H1 (cell line): ENCODE data around the gene C17orf114.

Source experiments
- CTCF ChIA-PET: fragments of 300-600 bp; sonication (Branson Sonifier 250); formaldehyde crosslinking; loops from one replicate; lab custom pipeline; 2021; ENCODE audit not compliant: partially characterized antibody; lab: Charles Lee
- POLR2A ChIA-PET: fragments of 300-600 bp; sonication (Branson Sonifier 250); formaldehyde crosslinking; loops from one replicate; lab custom pipeline; 2021; ENCODE audit warnings: inconsistent platforms; ENCODE audit not compliant: partially characterized antibody; lab: Charles Lee
- DNase-seq, 2 experiments: peaks; one replicate each; pipeline versions ENCODE4 v3.0.0 to v3.0.0-alpha.2; 2010 to 2022; ENCODE audit warnings: low spot score in 2 of 2, low read depth in 1 of 2, mixed read lengths in 1 of 2
- FAIRE-seq: peaks from 2 replicates; lab custom pipeline; 2011; peaks lifted over from hg19 to GRCh38; lab: Jason Lieb, UNC
- H2AFZ ChIP-seq: 2 replicates; pipeline ENCODE4 v1.8.1; 2012; ENCODE audit warnings: low read length, inconsistent platforms
- H2AK5ac ChIP-seq: 2 replicates; pipeline ENCODE4 v1.6.1; 2013; ENCODE audit warnings: low read depth, low read length
- H2BK120ac ChIP-seq: replicated peaks from 2 replicates; pipeline ENCODE3; 2013; ENCODE audit warnings: low read depth, low read length, inconsistent platforms
- H2BK12ac ChIP-seq: 2 replicates; pipeline ENCODE4 v1.6.1; 2013; ENCODE audit warnings: low read depth, low read length
- H2BK15ac ChIP-seq: 2 replicates; pipeline ENCODE4 v1.6.1; 2013; ENCODE audit warnings: low read length
- H2BK20ac ChIP-seq: 2 replicates; pipeline ENCODE4 v1.6.1; 2013; ENCODE audit warnings: low read length
- H2BK5ac ChIP-seq: 2 replicates; pipeline ENCODE4 v1.6.1; 2013; ENCODE audit warnings: low read depth, low read length
- H3K14ac ChIP-seq: 2 replicates; pipeline ENCODE4 v1.6.1; 2013; ENCODE audit warnings: inconsistent platforms; ENCODE audit not compliant: insufficient read length
- H3K18ac ChIP-seq: 2 replicates; pipeline ENCODE4 v1.6.1; 2013; ENCODE audit warnings: low read length; ENCODE audit errors: extremely low read depth
- H3K23ac ChIP-seq: 2 replicates; pipeline ENCODE4 v1.6.1; 2013; ENCODE audit warnings: inconsistent platforms; ENCODE audit not compliant: insufficient read length
- H3K23me2 ChIP-seq: 2 replicates; pipeline ENCODE4 v1.6.1; 2013; ENCODE audit warnings: low read depth, low read length
- H3K27ac ChIP-seq: 2 replicates; pipeline ENCODE4 v1.6.1; 2011; ENCODE audit warnings: low read depth, low read length, inconsistent platforms
- H3K27me3 ChIP-seq, 4 experiments: replicated peaks in 1 of 4; 1 replicate in 1 of 4; 2 replicates in 3 of 4; pipeline versions ENCODE4 v1.6.1 to v1.8.1; 2011 to 2013; ENCODE audit warnings: low read length in 3 of 4, mild to moderate bottlenecking in 3 of 4, inconsistent platforms in 2 of 4, mixed read lengths in 2 of 4, moderate library complexity in 1 of 4; ENCODE audit not compliant: control insufficient read depth in 3 of 4, insufficient read depth in 3 of 4; ENCODE audit errors: extremely low read depth in 1 of 4
- H3K36me3 ChIP-seq, 4 experiments: 2 replicates each; pipeline versions ENCODE4 v1.6.1 to v1.8.1; 2011 to 2013; ENCODE audit warnings: mild to moderate bottlenecking in 4 of 4, low read length in 3 of 4, moderate library complexity in 2 of 4, control low read depth in 1 of 4, inconsistent platforms in 1 of 4; ENCODE audit not compliant: insufficient read depth in 4 of 4, control insufficient read depth in 2 of 4
- H3K4ac ChIP-seq: replicated peaks from 2 replicates; pipeline ENCODE3; 2013; ENCODE audit warnings: low read length, low read depth, mixed read lengths, inconsistent platforms; ENCODE audit not compliant: insufficient read length
- H3K4me1 ChIP-seq, 4 experiments: replicated peaks in 1 of 4; 1 replicate in 1 of 4; 2 replicates in 3 of 4; pipeline versions ENCODE4 v1.6.1 to v1.8.1; 2011 to 2013; ENCODE audit warnings: low read length in 3 of 4, inconsistent platforms in 2 of 4, mixed read lengths in 1 of 4; ENCODE audit not compliant: insufficient read depth in 4 of 4, control insufficient read depth in 3 of 4
- H3K4me2 ChIP-seq, 2 experiments: 2 replicates each; pipeline versions ENCODE4 v1.6.1 to v1.8.1; 2011 to 2013; ENCODE audit warnings: low read depth in 2 of 2, low read length in 2 of 2, control low read depth in 1 of 2, inconsistent platforms in 1 of 2, mild to moderate bottlenecking in 1 of 2; ENCODE audit not compliant: insufficient read depth in 1 of 2
- H3K4me3 ChIP-seq, 4 experiments: fragments of 200-600, 300-600 bp in 1 of 4; sonication (generic), shearing (Covaris generic), sonication (Bioruptor Twin) in 1 of 4; 2 replicates each; pipeline versions ENCODE4 v1.5.1 to v1.8.1; 2011 to 2016; ENCODE audit warnings: low read length in 4 of 4, low read depth in 3 of 4, control low read depth in 2 of 4, inconsistent platforms in 2 of 4, mild to moderate bottlenecking in 2 of 4, mixed read lengths in 1 of 4, moderate library complexity in 1 of 4; ENCODE audit not compliant: insufficient read depth in 2 of 4; ENCODE audit errors: extremely low read depth in 1 of 4
- H3K56ac ChIP-seq: replicated peaks from 2 replicates; pipeline ENCODE3; 2013; ENCODE audit warnings: low read depth, mild to moderate bottlenecking, mixed read lengths, low read length, inconsistent platforms; ENCODE audit not compliant: insufficient read length
- H3K79me1 ChIP-seq: 2 replicates; pipeline ENCODE4 v1.6.1; 2013; ENCODE audit warnings: low read depth, low read length, control low read depth
- H3K79me2 ChIP-seq, 2 experiments: 2 replicates each; pipeline versions ENCODE4 v1.6.1 to v1.8.1; 2012 to 2013; ENCODE audit warnings: low read length in 2 of 2, mild to moderate bottlenecking in 2 of 2, inconsistent platforms in 1 of 2; ENCODE audit not compliant: insufficient read depth in 2 of 2, control insufficient read depth in 1 of 2
- H3K9ac ChIP-seq, 4 experiments: replicated peaks in 1 of 4; 1 replicate in 1 of 4; 2 replicates in 3 of 4; pipeline versions ENCODE4 v1.6.1 to v1.8.1; 2011 to 2013; ENCODE audit warnings: low read depth in 3 of 4, low read length in 3 of 4, control low read depth in 2 of 4, mild to moderate bottlenecking in 2 of 4, moderate library complexity in 2 of 4, inconsistent platforms in 1 of 4; ENCODE audit errors: extremely low read depth in 1 of 4
- H3K9me3 ChIP-seq, 2 experiments: 2 replicates each; pipeline versions ENCODE4 v1.6.1 to v1.8.1; 2012 to 2013; ENCODE audit warnings: mild to moderate bottlenecking in 2 of 2, moderate library complexity in 2 of 2, control low read depth in 1 of 2, inconsistent platforms in 1 of 2, low read depth in 1 of 2, low read length in 1 of 2, mixed read lengths in 1 of 2; ENCODE audit not compliant: insufficient read depth in 2 of 2
- H4K20me1 ChIP-seq, 2 experiments: replicated peaks in 1 of 2; 2 replicates each; pipeline versions ENCODE3 to v1.8.1; 2011 to 2013; ENCODE audit warnings: inconsistent platforms in 2 of 2, low read length in 2 of 2, mild to moderate bottlenecking in 1 of 2; ENCODE audit not compliant: insufficient read depth in 2 of 2, control insufficient read depth in 1 of 2
- H4K5ac ChIP-seq: 2 replicates; pipeline ENCODE4 v1.6.1; 2013; ENCODE audit warnings: low read length, low read depth, mixed read lengths, inconsistent platforms; ENCODE audit not compliant: insufficient read length
- H4K8ac ChIP-seq: 2 replicates; pipeline ENCODE4 v1.8.0; 2013; ENCODE audit warnings: mild to moderate bottlenecking, moderate library complexity, low read length, inconsistent platforms; ENCODE audit not compliant: insufficient read depth; ENCODE audit errors: extremely low read depth
- H4K91ac ChIP-seq: replicated peaks from 2 replicates; pipeline ENCODE3; 2013; ENCODE audit warnings: low read length, mixed read lengths, inconsistent platforms; ENCODE audit not compliant: insufficient read length
- ASH2L ChIP-seq: fragments of 200-600, 300-600 bp; sonication (generic); IDR thresholded peaks from one replicate; pipeline ENCODE4 v1.7.1; 2017; ENCODE audit warnings: low read length
- EZH2 ChIP-seq: fragments of 200-600 bp; sonication (generic); IDR thresholded peaks from 2 replicates; pipeline ENCODE4 v1.7.1; 2012; ENCODE audit warnings: low read depth, mild to moderate bottlenecking, moderate library complexity, low read length, inconsistent platforms; ENCODE audit not compliant: severe bottlenecking
- FOSL1 ChIP-seq: IDR thresholded peaks from 2 replicates; pipeline ENCODE4 v1.6.1; 2011; ENCODE audit warnings: mild to moderate bottlenecking, low read depth, low read length, moderate library complexity; ENCODE audit not compliant: insufficient read depth
- HDAC2 ChIP-seq, 2 experiments: fragments of 300-600 bp in 1 of 2; sonication (generic) in 1 of 2; IDR thresholded peaks; 2 replicates each; pipeline ENCODE4 v1.6.1; 2011 to 2012; ENCODE audit warnings: low read depth in 2 of 2, low read length in 2 of 2, mild to moderate bottlenecking in 2 of 2, moderate library complexity in 2 of 2, borderline replicate concordance in 1 of 2, inconsistent platforms in 1 of 2
- HDAC6 ChIP-seq: IDR thresholded peaks from one replicate; pipeline ENCODE4 v1.7.1; 2012; ENCODE audit warnings: low read depth, mild to moderate bottlenecking, inconsistent platforms, low read length, moderate library complexity
- KDM1A ChIP-seq: fragments of 200-600, 300-600 bp; sonication (generic); IDR thresholded peaks from 2 replicates; pipeline ENCODE4 v1.7.1; 2016; ENCODE audit warnings: mild to moderate bottlenecking, low read length, borderline replicate concordance
- NANOG ChIP-seq: IDR thresholded peaks from 2 replicates; pipeline ENCODE4 v1.6.1; 2011; ENCODE audit warnings: low read length, low read depth, mild to moderate bottlenecking, inconsistent platforms; ENCODE audit not compliant: insufficient read depth, poor library complexity, severe bottlenecking
- POU5F1 ChIP-seq: IDR thresholded peaks from 2 replicates; pipeline ENCODE4 v1.6.1; 2011; ENCODE audit warnings: low read depth, mild to moderate bottlenecking, low read length, moderate library complexity
- RAD21 ChIP-seq, 2 experiments: IDR thresholded peaks in 1 of 2; conservative IDR thresholded peaks in 1 of 2; 2 replicates each; pipeline ENCODE4 v1.6.1; 2011; ENCODE audit warnings: low read depth in 2 of 2, low read length in 2 of 2, improper control_type of control experiment in 1 of 2, inconsistent platforms in 1 of 2, mild to moderate bottlenecking in 1 of 2, moderate library complexity in 1 of 2
- RXRA ChIP-seq: IDR thresholded peaks from 2 replicates; pipeline ENCODE4 v1.6.1; 2011; ENCODE audit warnings: low read depth, mild to moderate bottlenecking, low read length, moderate library complexity; ENCODE audit not compliant: insufficient read depth
- SIRT6 ChIP-seq: IDR thresholded peaks from one replicate; pipeline ENCODE4 v1.7.1; 2012; ENCODE audit warnings: low read length, inconsistent platforms
- SRF ChIP-seq: IDR thresholded peaks from 2 replicates; pipeline ENCODE4 v1.6.1; 2011; ENCODE audit warnings: mild to moderate bottlenecking, low read depth, low read length, moderate library complexity
- SUZ12 ChIP-seq: fragments of 200-600 bp; sonication (generic); IDR thresholded peaks from 2 replicates; pipeline ENCODE4 v1.6.1; 2012; ENCODE audit warnings: mild to moderate bottlenecking, inconsistent platforms, low read length, moderate library complexity, mixed read lengths
- TBP ChIP-seq: IDR thresholded peaks from 2 replicates; pipeline ENCODE4 v1.6.1; 2011; ENCODE audit warnings: low read depth, low read length, improper control_type of control experiment
- WGBS, 2 experiments: shearing (Covaris generic) in 1 of 2; methylation state at CpG; one replicate each; pipeline versions ENCODE4 v1.1.6 to v1.1.7; 2013 to 2015; ENCODE audit warnings: low lambda C conversion rate in 2 of 2, mixed read lengths in 2 of 2, inconsistent platforms in 1 of 2, low coverage in 1 of 2, missing lambda C conversion rate in 1 of 2; ENCODE audit not compliant: insufficient replicate concordance in 2 of 2, insufficient coverage in 1 of 2, insufficient read length in 1 of 2; ENCODE audit errors: extremely low coverage in 1 of 2, missing lambda C conversion rate in 1 of 2; 5-methylcytosine and 5-hydroxymethylcytosine counted together

The C17orf114 gene

DNA sequence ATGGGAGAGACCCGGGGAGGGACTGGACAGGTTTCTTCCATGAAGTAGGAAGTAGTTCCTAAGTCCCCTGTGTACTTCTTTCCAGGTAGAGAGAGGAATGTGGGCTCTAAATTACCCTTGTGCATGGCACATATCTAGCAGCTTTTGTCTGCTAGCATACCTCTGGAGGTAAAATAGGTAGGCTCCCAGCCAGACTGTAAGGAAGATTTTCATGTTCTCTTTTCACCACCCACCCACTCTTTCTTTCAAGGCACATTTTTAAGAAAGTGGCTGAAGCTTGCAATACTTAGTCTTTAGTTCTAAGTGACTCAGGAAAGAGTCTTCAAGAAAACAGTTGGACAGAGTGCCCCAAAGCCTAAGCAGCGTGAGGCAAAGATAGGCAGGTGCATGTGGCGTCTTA is 40.2 kb upstream of the C17orf114 start:
- H3K23ac ChIP-seq = no peak overlapping the region
- H3K9me3 ChIP-seq = no peaks in the 10 kb centered on the region
- no peak overlapping the region for H2AK5ac ChIP-seq
- no peaks in the 10 kb centered on the region for H3K27me3 ChIP-seq
- H3K36me3 ChIP-seq = peaks cover 0 to 7% (median under 1%) of the 10 kb centered on the region in 4 experiments; a peak in 2 of 8 replicates
- CTCF ChIA-PET = interaction anchor here (1.2 kb wide), 1 partner anchor 8 kb away, joined by 3 read pairs; no protein-coding TSS in a partner anchor
- no peaks in the 10 kb centered on the region for H3K23me2 ChIP-seq
- peaks cover 4 to 74% of the 10 kb centered on the region in 2 experiments; a peak in 3 of 4 replicates for H3K79me2 ChIP-seq
- 0 out of 2 replicates have a peak overlapping the region, but pooled peaks have one; percentile 19 for H3K27ac ChIP-seq
- no peak overlapping the region for H2BK20ac ChIP-seq
- no peak for FAIRE-seq
- no peak overlapping the region for H4K91ac ChIP-seq
- no peak overlapping the region for H2BK120ac ChIP-seq
- no peak overlapping the region for H4K8ac ChIP-seq
- H2BK15ac ChIP-seq = no peak overlapping the region
- no peak overlapping the region for H3K4me3 ChIP-seq
- H3K4me1 ChIP-seq = peaks cover 0 to 4% (median 2%) of the 10 kb centered on the region in 4 experiments; a peak in 2 of 7 replicates
- H4K5ac ChIP-seq = no peak overlapping the region
- no peak overlapping the region for H3K4ac ChIP-seq
- WGBS, 2 experiments = 91% methylated on average over 3 of the region's 3 CpGs; no CpG with 5 or more reads in 1 of the 2 experiments
- H2BK12ac ChIP-seq = no peak overlapping the region
- no peak overlapping the region for H3K4me2 ChIP-seq
- DNase-seq = no peak
- no peak overlapping the region for H3K9ac ChIP-seq
- H2AFZ ChIP-seq = no peak overlapping the region
- H3K18ac ChIP-seq = no peak overlapping the region
- H4K20me1 ChIP-seq = peaks cover 0 to 4% of the 10 kb centered on the region in 2 experiments
- no peak overlapping the region for H3K56ac ChIP-seq
- H3K79me1 ChIP-seq = peaks cover 14% of the 10 kb centered on the region
- POLR2A ChIA-PET = interaction anchor here (0.6 to 1.5 kb wide), 3 partner anchors 16 to 33 kb away, joined by 3 to 6 read pairs (median 4); no protein-coding TSS in a partner anchor
- H2BK5ac ChIP-seq = no peak overlapping the region
- no peak overlapping the region for H3K14ac ChIP-seq
- TF ChIP-seq TBP (no peak), HDAC6 (no peak), FOSL1 (no peak), SUZ12 (no peak), ASH2L (no peak), RXRA (no peak), KDM1A (no peak), SRF (no peak), HDAC2 (IDR thresholded peaks at IDR 0.05; ENCODE audit: borderline replicate concordance in 1 of 2, low read depth in 2 of 2, low read length in 2 of 2) (no peak), EZH2 (no peak), NANOG (no peak), RAD21 (IDR thresholded peaks at IDR 0.05 in 1 of 2, conservative IDR thresholded peaks at IDR 0.05 in 1 of 2; ENCODE audit: low read depth in 2 of 2, low read length in 2 of 2) (no peak), SIRT6 (no peak), POU5F1 (no peak)
